Endothelial cell of umbilical vein (primary cell): ENCODE data around the gene FST.

ENCODE experiments used
- EZH2 ChIP-seq: IDR thresholded peaks from 2 replicates; pipeline ENCODE4 v1.6.1; 2012; ENCODE audit warnings: borderline replicate concordance, low read depth, mild to moderate bottlenecking, moderate library complexity, low read length, inconsistent platforms; ENCODE audit not compliant: severe bottlenecking
- MYC ChIP-seq: IDR thresholded peaks from one replicate; pipeline ENCODE4 v1.6.1; 2011; ENCODE audit warnings: mild to moderate bottlenecking, low read depth, low read length
- POLR2A ChIP-seq: IDR thresholded peaks from 2 replicates; pipeline ENCODE4 v1.6.1; 2012; ENCODE audit warnings: low read depth, mild to moderate bottlenecking, control low read depth, low read length
- POLR2AphosphoS5 ChIP-seq: IDR thresholded peaks from 2 replicates; pipeline ENCODE4 v1.6.1; 2012; ENCODE audit warnings: low read depth, mild to moderate bottlenecking, control low read depth, low read length, moderate library complexity; ENCODE audit not compliant: insufficient read depth
- TF ChIP-seq, protein P1 (sequence below), 2 donors: IDR thresholded peaks; 1 replicate in 1 of 2; 2 replicates in 1 of 2; pipeline ENCODE4 v1.5.1; 2011; ENCODE audit warnings: low read length in 2 of 2, mild to moderate bottlenecking in 2 of 2, moderate library complexity in 2 of 2, control low read depth in 1 of 2, inconsistent platforms in 1 of 2, low read depth in 1 of 2; ENCODE audit not compliant: insufficient read depth in 1 of 2; ENCODE audit errors: extremely low read depth in 1 of 2

GRCh38 chr5:53446908-53447307, 33.5 kb upstream of the FST start:
- TF ChIP-seq POLR2A (no peak), EZH2 (no peak), POLR2AphosphoS5 (no peak), MYC (no peak)
- TF ChIP-seq, protein P1, sequence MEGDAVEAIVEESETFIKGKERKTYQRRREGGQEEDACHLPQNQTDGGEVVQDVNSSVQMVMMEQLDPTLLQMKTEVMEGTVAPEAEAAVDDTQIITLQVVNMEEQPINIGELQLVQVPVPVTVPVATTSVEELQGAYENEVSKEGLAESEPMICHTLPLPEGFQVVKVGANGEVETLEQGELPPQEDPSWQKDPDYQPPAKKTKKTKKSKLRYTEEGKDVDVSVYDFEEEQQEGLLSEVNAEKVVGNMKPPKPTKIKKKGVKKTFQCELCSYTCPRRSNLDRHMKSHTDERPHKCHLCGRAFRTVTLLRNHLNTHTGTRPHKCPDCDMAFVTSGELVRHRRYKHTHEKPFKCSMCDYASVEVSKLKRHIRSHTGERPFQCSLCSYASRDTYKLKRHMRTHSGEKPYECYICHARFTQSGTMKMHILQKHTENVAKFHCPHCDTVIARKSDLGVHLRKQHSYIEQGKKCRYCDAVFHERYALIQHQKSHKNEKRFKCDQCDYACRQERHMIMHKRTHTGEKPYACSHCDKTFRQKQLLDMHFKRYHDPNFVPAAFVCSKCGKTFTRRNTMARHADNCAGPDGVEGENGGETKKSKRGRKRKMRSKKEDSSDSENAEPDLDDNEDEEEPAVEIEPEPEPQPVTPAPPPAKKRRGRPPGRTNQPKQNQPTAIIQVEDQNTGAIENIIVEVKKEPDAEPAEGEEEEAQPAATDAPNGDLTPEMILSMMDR (IDR thresholded peaks at IDR 0.05; ENCODE audit: extremely low read depth in 1 of 2, insufficient read depth in 1 of 2, low read depth in 1 of 2, low read length in 2 of 2): no peak
